Nephron (organoid): Measurements from ENCODE around the gene RNF17.
"Not testable (repeated sequence)": the region's sequence is repeated elsewhere in the genome, so short reads cannot be mapped to it uniquely, and the experiment has no call there.

Experiments
- H3K27ac Mint-ChIP-seq, 3 experiments: 2 replicates each; pipeline ENCODE4 v1.8.0; 2020; ENCODE audit warnings: mixed read lengths in 3 of 3, mild to moderate bottlenecking in 2 of 3, moderate library complexity in 1 of 3
- H3K27me3 Mint-ChIP-seq: 2 replicates; pipeline ENCODE4 v1.8.0; 2021; ENCODE audit warnings: low read depth, mild to moderate bottlenecking, moderate library complexity, mixed read lengths
- H3K36me3 Mint-ChIP-seq: 2 replicates; pipeline ENCODE4 v1.8.0; 2020; ENCODE audit warnings: low read depth, mixed read lengths
- H3K4me1 Mint-ChIP-seq: 2 replicates; pipeline ENCODE4 v1.8.0; 2020; ENCODE audit warnings: mixed read lengths
- H3K4me3 Mint-ChIP-seq, 3 experiments: 2 replicates each; pipeline ENCODE4 v1.8.0; 2020; ENCODE audit warnings: mild to moderate bottlenecking in 3 of 3, mixed read lengths in 3 of 3, moderate library complexity in 2 of 3
- H3K9me3 Mint-ChIP-seq: 2 replicates; pipeline ENCODE4 v1.8.0; 2020; ENCODE audit warnings: mixed read lengths
- CTCF ChIP-seq, 3 experiments: fragments of 200-600 bp; sonication (generic); IDR thresholded peaks; one replicate each; pipeline ENCODE4 v1.5.0; 2021; ENCODE audit warnings: antibody characterized with exemption in 3 of 3; ENCODE audit not compliant: unreplicated experiment in 3 of 3

Gene RNF17

GRCh38 chr13:24827799-24828198 lies 63.8 kb downstream of the RNF17 start:
- Mint-ChIP-seq H3K27ac (no peak overlapping the region), H3K36me3 (no peaks in the 10 kb centered on the region), H3K9me3 (peaks cover 3% of the 10 kb centered on the region), H3K4me3 (no peak overlapping the region), H3K4me1 (no peaks in the 10 kb centered on the region), H3K27me3 (no peaks in the 10 kb centered on the region)
- no peak for TF ChIP-seq CTCF (IDR thresholded peaks at IDR 0.05; ENCODE audit: unreplicated experiment in 3 of 3)

- peaks cover 7% of the 10 kb centered on the region for H3K27me3 Mint-ChIP-seq
- no peak overlapping the region for H3K27ac Mint-ChIP-seq
- H3K4me3 Mint-ChIP-seq = no peak overlapping the region
- H3K4me1 Mint-ChIP-seq = no peaks in the 10 kb centered on the region
- H3K9me3 Mint-ChIP-seq = no peaks in the 10 kb centered on the region
- H3K36me3 Mint-ChIP-seq = no peaks in the 10 kb centered on the region
- no peak for TF ChIP-seq CTCF (IDR thresholded peaks at IDR 0.05; ENCODE audit: unreplicated experiment in 3 of 3)
Observed at GRCh38 chr13:24834902-24835510, 71.0 kb downstream of the RNF17 start.

GRCh38 chr13:24837528-24837927 lies 73.6 kb downstream of the RNF17 start:
- not testable (repeated sequence) for H3K36me3 Mint-ChIP-seq, H3K4me1 Mint-ChIP-seq, H3K9me3 Mint-ChIP-seq, H3K4me3 Mint-ChIP-seq, H3K27ac Mint-ChIP-seq
- H3K27me3 Mint-ChIP-seq = peaks cover 12% of the 10 kb centered on the region

GRCh38 chr13:24842549-24843274 lies 78.7 kb downstream of the RNF17 start:
- no peaks in the 10 kb centered on the region for H3K9me3 Mint-ChIP-seq
- peaks cover 7% of the 10 kb centered on the region for H3K4me1 Mint-ChIP-seq
- no peaks in the 10 kb centered on the region for H3K36me3 Mint-ChIP-seq
- no peak for TF ChIP-seq CTCF (IDR thresholded peaks at IDR 0.05; ENCODE audit: unreplicated experiment in 3 of 3)
- no peak overlapping the region for H3K4me3 Mint-ChIP-seq
- peaks cover 9% of the 10 kb centered on the region for H3K27me3 Mint-ChIP-seq
- no peak overlapping the region for H3K27ac Mint-ChIP-seq

GRCh38 chr13:24851546-24851945 lies 87.6 kb downstream of the RNF17 start:
- TF ChIP-seq CTCF (IDR thresholded peaks at IDR 0.05; ENCODE audit: unreplicated experiment in 3 of 3) = no peak
- Mint-ChIP-seq H3K4me3 (no peak overlapping the region), H3K9me3 (no peaks in the 10 kb centered on the region), H3K27ac (no peak overlapping the region), H3K27me3 (no peaks in the 10 kb centered on the region), H3K4me1 (peaks cover 6% of the 10 kb centered on the region), H3K36me3 (no peaks in the 10 kb centered on the region)

GRCh38 chr13:24854311-24854710 lies 90.3 kb downstream of the RNF17 start:
- no peak for TF ChIP-seq CTCF (IDR thresholded peaks at IDR 0.05; ENCODE audit: unreplicated experiment in 3 of 3)
- Mint-ChIP-seq H3K4me1 (peaks cover 5% of the 10 kb centered on the region), H3K36me3 (no peaks in the 10 kb centered on the region), H3K4me3 (no peak overlapping the region), H3K27ac (no peak overlapping the region), H3K27me3 (no peaks in the 10 kb centered on the region), H3K9me3 (no peaks in the 10 kb centered on the region)
